ENCODE results near the gene RHOV. TPM values are rescaled to one million over a fixed set of nuclear protein-coding genes. Genes with fewer than 3 reads are reported as not detected.

The RHOV gene
- total RNA-seq, 8 experiments from 2014 or later = 0.46 to 1.7 (median 0.83) TPM

DNA sequence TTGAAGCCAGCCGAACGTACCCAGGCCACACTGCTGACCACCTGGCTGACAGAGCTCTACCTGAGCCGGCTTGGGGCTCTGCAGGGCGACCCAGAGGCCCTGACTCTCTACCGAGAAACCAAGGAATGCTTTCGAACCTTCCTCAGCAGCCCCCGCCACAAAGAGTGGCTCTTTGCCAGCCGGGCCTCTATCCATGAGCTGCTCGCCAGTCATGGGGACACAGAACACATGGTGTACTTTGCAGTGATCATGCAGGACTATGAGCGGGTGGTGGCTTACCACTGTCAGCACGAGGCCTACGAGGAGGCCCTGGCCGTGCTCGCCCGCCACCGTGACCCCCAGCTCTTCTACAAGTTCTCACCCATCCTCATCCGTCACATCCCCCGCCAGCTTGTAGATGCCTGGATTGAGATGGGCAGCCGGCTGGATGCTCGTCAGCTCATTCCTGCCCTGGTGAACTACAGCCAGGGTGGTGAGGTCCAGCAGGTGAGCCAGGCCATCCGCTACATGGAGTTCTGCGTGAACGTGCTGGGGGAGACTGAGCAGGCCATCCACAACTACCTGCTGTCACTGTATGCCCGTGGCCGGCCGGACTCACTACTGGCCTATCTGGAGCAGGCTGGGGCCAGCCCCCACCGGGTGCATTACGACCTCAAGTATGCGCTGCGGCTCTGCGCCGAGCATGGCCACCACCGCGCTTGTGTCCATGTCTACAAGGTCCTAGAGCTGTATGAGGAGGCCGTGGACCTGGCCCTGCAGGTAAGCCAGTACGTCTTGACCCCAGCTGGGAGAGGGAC is 26.4 kb upstream of the RHOV start:
- 80 to 100% (median 93%) methylated on average over 1 to 23 of the region's 36 CpGs; no CpG with 5 or more reads in 5 of the 10 experiments for WGBS, 10 experiments

GRCh38 chr15:40899536-40900207 is 25.6 kb upstream of the RHOV start:
- in situ Hi-C loops (cut with MboI; ENCODE audit: low pct_unique_long_range_greater_than_20kb in 2 of 9, low sequenced_read_pairs in 9 of 9, unreplicated experiment in 9 of 9) = loop anchor here in 3 of 9 experiments (10.0 to 25.0 kb wide), 2 partner anchors 113 to 125 kb away; no protein-coding TSS in a partner anchor
- no peak overlapping the region for H3K4me3 ChIP-seq
- WGBS, 10 experiments = 70 to 100% (median 92%) methylated on average over 1 to 14 of the region's 33 CpGs; no CpG with 5 or more reads in 4 of the 10 experiments
- peaks cover 3 to 5% of the 10 kb centered on the region in 2 donors for H3K4me1 ChIP-seq (replicated peaks in 1 of 2)
- ATAC-seq (replicated peaks in 6 of 8) = peak in 3 of 8 experiments; percentile 2 to 11 (median 4)
- no peak overlapping the region for H3K27ac ChIP-seq

More for the DNA sequence above, 26.4 kb upstream of the RHOV start:
- H3K4me3 ChIP-seq = no peak overlapping the region
- H3K4me1 ChIP-seq (replicated peaks in 1 of 2) = peaks cover 2 to 3% of the 10 kb centered on the region in 2 donors
- in situ Hi-C loops (cut with MboI; ENCODE audit: low pct_unique_long_range_greater_than_20kb in 2 of 9, low sequenced_read_pairs in 9 of 9, unreplicated experiment in 9 of 9) = loop anchor here in 3 of 9 experiments (10.0 to 25.0 kb wide), 2 partner anchors 112 to 124 kb away; no protein-coding TSS in a partner anchor
- no peak overlapping the region for H3K27ac ChIP-seq
- ATAC-seq (replicated peaks in 6 of 8) = no peak

GRCh38 chr15:40894681-40895448 is 20.8 kb upstream of the RHOV start:
- in situ Hi-C loops (cut with MboI; ENCODE audit: low pct_unique_long_range_greater_than_20kb in 2 of 9, low sequenced_read_pairs in 9 of 9, unreplicated experiment in 9 of 9) = no loop called here
- Histone ChIP-seq H3K4me3 (peak overlapping the region; percentile 63 to 67 (median 65)), H3K27ac (peak overlapping the region; percentile 62 to 78), H3K4me1 (replicated peaks in 1 of 2) (peaks cover 3 to 5% of the 10 kb centered on the region in 2 donors)
- WGBS, 10 experiments = 0 to 4% (median 0%) methylated on average over 2 to 12 of the region's 33 CpGs; no CpG with 5 or more reads in 3 of the 10 experiments
- ATAC-seq (replicated peaks in 6 of 8) = peak; percentile 11 to 66 (median 22)

- Histone ChIP-seq H3K4me3 (peak within 1 kb of the TSS; percentile 63 to 67 (median 65)), H3K4me1 (replicated peaks in 1 of 2) (peaks cover 3 to 5% of the 10 kb centered on the region in 2 donors), H3K27ac (peak within 1 kb of the TSS; percentile 62 to 78)
- in situ Hi-C loops (cut with MboI; ENCODE audit: low pct_unique_long_range_greater_than_20kb in 2 of 9, low sequenced_read_pairs in 9 of 9, unreplicated experiment in 9 of 9) = no loop called here
- 0 to 80% (median 21%) methylated on average over 1 to 14 of the region's 55 CpGs; no CpG with 5 or more reads in 5 of the 10 experiments for WGBS, 10 experiments
- peak; percentile 90 to 97 (median 95) for ATAC-seq (replicated peaks in 6 of 8)
Measured at GRCh38 chr15:40893733-40894680, 20.0 kb upstream of the RHOV start, which contains the start of gene VPS18. Gene VPS18, plus strand, starts transcription at chr15:40894450. Its CDS starts 319 bp downstream, at chr15:40894769.

DNA sequence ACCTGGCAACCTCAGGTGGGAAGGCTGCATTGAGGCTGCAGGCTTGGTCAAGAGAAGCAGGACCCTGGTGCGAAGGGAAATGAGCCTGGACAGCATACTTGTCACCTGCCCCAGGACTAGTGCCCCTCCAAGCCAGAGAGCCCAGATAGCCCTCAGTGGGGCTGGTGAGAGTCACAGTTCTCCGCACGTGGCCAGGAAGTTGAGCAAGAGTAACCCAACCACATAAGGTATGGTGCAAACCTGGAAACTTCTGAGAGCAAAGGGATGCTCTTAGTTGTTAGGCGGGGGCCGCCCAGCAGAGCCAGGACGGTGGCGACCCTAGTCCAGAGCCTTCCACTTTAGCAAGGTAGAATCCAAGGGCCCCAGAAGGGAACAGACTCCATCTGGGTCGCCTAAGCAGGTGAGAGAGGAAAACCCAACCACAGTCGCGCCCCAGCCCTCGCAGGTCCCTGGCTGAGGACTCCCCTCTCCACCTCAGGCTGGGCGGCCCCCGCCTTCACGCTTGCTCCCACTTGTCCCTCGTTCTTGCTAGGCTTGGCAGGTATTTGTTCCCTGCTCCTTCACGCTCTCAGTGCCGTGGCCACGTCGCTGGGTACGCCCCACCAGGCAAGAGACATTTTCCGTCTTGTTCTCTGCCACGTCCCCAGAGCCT is 19.1 kb upstream of the RHOV start:
- no peak for ATAC-seq (replicated peaks in 6 of 8)
- 71 to 96% (median 94%) methylated on average over 2 to 16 of the region's 22 CpGs; no CpG with 5 or more reads in 6 of the 10 experiments for WGBS, 10 experiments
- H3K4me3 ChIP-seq = no peak overlapping the region
- peaks cover 3 to 5% of the 10 kb centered on the region in 2 donors for H3K4me1 ChIP-seq (replicated peaks in 1 of 2)
- in situ Hi-C loops (cut with MboI; ENCODE audit: low pct_unique_long_range_greater_than_20kb in 2 of 9, low sequenced_read_pairs in 9 of 9, unreplicated experiment in 9 of 9) = no loop called here
- no peak overlapping the region for H3K27ac ChIP-seq

GRCh38 chr15:40892447-40893012 is 18.5 kb upstream of the RHOV start:
- peaks cover 3 to 5% of the 10 kb centered on the region in 2 donors for H3K4me1 ChIP-seq (replicated peaks in 1 of 2)
- H3K4me3 ChIP-seq = no peak overlapping the region
- H3K27ac ChIP-seq = no peak overlapping the region
- in situ Hi-C loops (cut with MboI; ENCODE audit: low pct_unique_long_range_greater_than_20kb in 2 of 9, low sequenced_read_pairs in 9 of 9, unreplicated experiment in 9 of 9) = no loop called here
- 60 to 100% (median 83%) methylated on average over 1 to 2 of the region's 2 CpGs; no CpG with 5 or more reads in 5 of the 10 experiments for WGBS, 10 experiments
- no peak for ATAC-seq (replicated peaks in 6 of 8)

DNA sequence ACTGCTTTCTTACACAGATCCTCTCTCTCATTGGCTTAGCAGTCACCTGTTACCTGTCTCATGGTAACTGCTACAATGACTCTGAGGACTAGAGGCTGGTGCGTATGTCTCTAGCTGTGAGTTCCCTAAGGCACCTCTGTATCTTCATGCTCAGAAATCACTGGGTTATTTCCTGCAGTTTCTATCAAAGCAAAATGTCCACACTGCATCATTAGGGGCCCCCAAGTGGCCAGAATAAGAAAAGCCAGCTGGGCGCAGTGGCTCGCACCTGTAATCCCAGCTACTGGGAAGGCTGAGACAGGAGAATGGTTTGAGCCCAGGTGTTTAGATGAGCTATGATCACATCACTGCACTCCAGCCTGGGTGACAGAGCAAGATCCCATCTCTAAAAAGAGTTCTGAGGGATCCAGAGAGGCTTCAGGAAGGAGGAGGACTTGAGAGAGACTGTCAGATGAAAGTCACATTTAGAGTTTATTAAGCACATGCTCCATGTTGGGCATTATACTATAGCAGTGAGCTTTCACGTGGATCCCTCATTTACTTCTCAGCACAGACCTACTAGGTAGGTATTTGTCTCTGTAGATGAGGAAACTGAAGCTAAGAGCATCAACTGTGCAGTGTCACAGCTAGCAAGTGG is 17.9 kb upstream of the RHOV start:
- 0 to 60% (median 0%) methylated on average over 1 to 3 of the region's 4 CpGs; no CpG with 5 or more reads in 3 of the 10 experiments for WGBS, 10 experiments
- in situ Hi-C loops (cut with MboI; ENCODE audit: low pct_unique_long_range_greater_than_20kb in 2 of 9, low sequenced_read_pairs in 9 of 9, unreplicated experiment in 9 of 9) = no loop called here
- no peak overlapping the region for H3K27ac ChIP-seq
- H3K4me1 ChIP-seq (replicated peaks in 1 of 2) = peaks cover 3 to 5% of the 10 kb centered on the region in 2 donors
- no peak overlapping the region for H3K4me3 ChIP-seq
- ATAC-seq (replicated peaks in 6 of 8) = peak in 5 of 8 experiments; percentile 4 to 16 (median 8)

GRCh38 chr15:40891138-40891537 is 17.1 kb upstream of the RHOV start:
- 50 to 88% (median 71%) methylated on average over 1 to 5 of the region's 5 CpGs for WGBS, 10 experiments
- ATAC-seq (replicated peaks in 6 of 8) = no peak
- in situ Hi-C loops (cut with MboI; ENCODE audit: low pct_unique_long_range_greater_than_20kb in 2 of 9, low sequenced_read_pairs in 9 of 9, unreplicated experiment in 9 of 9) = no loop called here

DNA sequence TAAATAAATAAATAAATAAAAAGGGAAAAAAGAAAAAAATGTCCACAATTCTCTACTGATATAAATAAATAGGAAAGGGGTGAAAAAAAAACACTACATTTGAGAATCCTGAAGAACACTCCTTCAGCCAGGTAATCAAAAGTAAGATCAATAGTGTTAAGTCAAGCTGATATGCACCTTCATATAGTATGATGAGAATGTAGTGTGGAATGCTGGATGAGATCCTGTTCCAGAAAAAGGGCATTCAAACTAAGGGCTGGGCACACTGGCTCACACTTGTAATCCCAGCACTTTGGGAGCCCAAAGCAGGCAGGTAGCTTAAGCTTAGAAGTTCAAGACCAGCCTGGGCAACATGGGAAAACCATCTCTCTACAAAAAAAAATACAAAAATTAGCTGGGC is 15.1 kb upstream of the RHOV start:
- H3K4me3 ChIP-seq = no peak overlapping the region
- H3K4me1 ChIP-seq (replicated peaks in 1 of 2) = no peaks in the 10 kb centered on the region
- ATAC-seq (replicated peaks in 6 of 8) = no peak
- in situ Hi-C loops (cut with MboI; ENCODE audit: low pct_unique_long_range_greater_than_20kb in 2 of 9, low sequenced_read_pairs in 9 of 9, unreplicated experiment in 9 of 9) = no loop called here
- H3K27ac ChIP-seq = no peak overlapping the region

More at GRCh38 chr15:40891138-40891537, 17.1 kb upstream of the RHOV start:
- Histone ChIP-seq H3K4me3 (no peak overlapping the region), H3K27ac (no peak overlapping the region), H3K4me1 (replicated peaks in 1 of 2) (peaks cover 3 to 5% of the 10 kb centered on the region in 2 donors)

GRCh38 chr15:40886586-40886985 is 12.6 kb upstream of the RHOV start:
- 0 to 80% (median 80%) methylated on average over 1 of the region's 1 CpG; no CpG with 5 or more reads in 7 of the 10 experiments for WGBS, 10 experiments
- Histone ChIP-seq H3K4me3 (no peak overlapping the region), H3K27ac (no peak overlapping the region), H3K4me1 (replicated peaks in 1 of 2) (no peaks in the 10 kb centered on the region)
- ATAC-seq (replicated peaks in 6 of 8) = peak in 3 of 8 experiments; percentile 67 to 89 (median 75)
- in situ Hi-C loops (cut with MboI; ENCODE audit: low pct_unique_long_range_greater_than_20kb in 2 of 9, low sequenced_read_pairs in 9 of 9, unreplicated experiment in 9 of 9) = no loop called here

GRCh38 chr15:40881351-40881750 is 7.3 kb upstream of the RHOV start:
- no peaks in the 10 kb centered on the region for H3K4me1 ChIP-seq (replicated peaks in 1 of 2)
- in situ Hi-C loops (cut with MboI; ENCODE audit: low pct_unique_long_range_greater_than_20kb in 2 of 9, low sequenced_read_pairs in 9 of 9, unreplicated experiment in 9 of 9) = no loop called here
- WGBS, 10 experiments = 55 to 100% (median 82%) methylated on average over 3 to 6 of the region's 6 CpGs; no CpG with 5 or more reads in 1 of the 10 experiments
- H3K4me3 ChIP-seq = no peak overlapping the region
- no peak overlapping the region for H3K27ac ChIP-seq
- no peak for ATAC-seq (replicated peaks in 6 of 8)
